KG1 (cell line): ENCODE results near the gene TMEM60.
A peak's percentile ranks its signal among the peaks of the same experiment; 100 is the strongest.

Source experiments
- DNase-seq: peaks from one replicate; lab custom pipeline; 2025; lab: John Stamatoyannopoulos, UW

Gene TMEM60

GRCh38 chr7:77771901-77772300 is 26.3 kb downstream of the TMEM60 start:
- DNase-seq: no peak

DNA sequence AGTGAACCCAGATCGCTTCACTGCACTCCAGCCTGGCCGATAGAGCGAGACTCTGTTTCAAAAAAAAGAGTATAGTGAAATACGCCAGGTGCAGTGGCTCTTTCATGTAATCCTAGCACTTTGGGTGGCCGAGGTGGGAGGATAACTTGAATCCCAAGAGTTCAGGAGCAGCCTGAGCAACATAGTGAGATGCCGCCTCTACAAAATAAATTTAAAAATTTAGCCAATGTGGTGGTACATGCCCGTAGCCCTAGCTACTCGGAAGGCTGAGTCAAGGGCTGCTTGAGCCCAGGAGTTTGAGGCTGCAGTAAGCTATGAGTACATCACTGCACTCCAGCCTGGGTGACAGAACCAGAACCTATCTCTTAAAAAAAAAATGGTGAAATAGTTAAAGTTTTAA is 27.9 kb downstream of the TMEM60 start:
- no peak for DNase-seq

GRCh38 chr7:77766801-77767605 is 31.2 kb downstream of the TMEM60 start:
- no peak for DNase-seq

DNA sequence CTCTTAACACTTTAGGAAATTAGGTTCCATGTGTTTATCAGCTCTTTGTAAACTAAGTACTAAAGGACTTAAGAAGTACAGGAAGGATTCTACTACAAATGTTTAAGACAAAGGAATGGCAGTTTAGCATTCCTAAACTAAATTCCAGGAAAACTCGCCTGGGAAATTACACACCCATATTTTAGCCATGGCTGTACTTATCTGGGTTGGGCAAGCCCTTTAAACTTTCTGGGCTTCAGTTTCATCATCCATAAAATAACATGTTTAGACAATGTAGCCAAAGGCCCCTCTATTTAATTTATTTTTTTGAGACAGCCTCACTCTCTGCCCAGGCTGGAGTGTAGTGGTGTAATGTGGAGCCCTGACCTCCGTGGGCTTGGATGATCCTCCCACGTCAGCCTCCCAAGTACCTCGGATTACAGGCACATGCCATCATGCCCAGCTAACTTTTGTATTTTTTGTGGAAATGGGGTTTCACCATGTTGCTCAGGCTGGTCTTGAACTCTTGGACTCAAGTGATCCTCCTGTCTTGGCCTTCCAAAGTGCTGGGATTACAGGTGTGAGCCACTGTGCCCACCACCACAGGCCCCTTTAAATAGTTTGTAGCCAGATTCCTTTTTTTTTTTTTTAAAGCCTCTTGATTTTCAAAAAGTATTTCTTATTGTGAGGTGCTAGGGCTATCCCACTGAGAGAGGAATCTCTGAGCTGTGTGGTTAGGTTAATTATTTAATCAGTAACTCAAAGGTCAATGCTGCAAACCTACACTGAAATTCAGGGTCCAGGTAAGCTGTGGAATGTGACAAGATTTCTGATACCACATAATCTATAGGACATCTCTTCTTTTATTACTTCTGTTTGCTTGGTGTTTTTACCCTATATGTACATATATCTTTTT is 32.1 kb downstream of the TMEM60 start:
- DNase-seq: no peak

DNA sequence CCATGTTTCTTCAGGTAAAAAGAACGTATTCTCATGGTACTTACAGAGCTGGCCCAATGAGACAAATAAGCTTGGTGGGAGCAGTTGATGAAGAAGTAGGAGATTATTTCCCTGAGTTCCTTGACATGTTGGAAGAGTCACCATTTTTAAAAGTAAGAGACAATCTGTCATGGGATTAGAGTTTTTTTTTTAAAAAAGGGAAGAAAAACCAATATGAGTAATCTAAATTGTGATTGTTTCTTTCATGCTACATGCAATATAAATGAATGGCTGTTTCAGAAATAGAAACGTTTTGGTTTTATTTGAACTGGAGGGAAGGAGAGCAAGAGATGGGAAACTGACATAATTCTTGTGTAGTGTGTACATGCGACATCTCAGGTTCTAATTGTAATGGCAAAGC is 32.8 kb downstream of the TMEM60 start:
- DNase-seq: no peak

- DNase-seq: no peak
Observed at GRCh38 chr7:77760809-77761453, 37.3 kb downstream of the TMEM60 start.

DNA sequence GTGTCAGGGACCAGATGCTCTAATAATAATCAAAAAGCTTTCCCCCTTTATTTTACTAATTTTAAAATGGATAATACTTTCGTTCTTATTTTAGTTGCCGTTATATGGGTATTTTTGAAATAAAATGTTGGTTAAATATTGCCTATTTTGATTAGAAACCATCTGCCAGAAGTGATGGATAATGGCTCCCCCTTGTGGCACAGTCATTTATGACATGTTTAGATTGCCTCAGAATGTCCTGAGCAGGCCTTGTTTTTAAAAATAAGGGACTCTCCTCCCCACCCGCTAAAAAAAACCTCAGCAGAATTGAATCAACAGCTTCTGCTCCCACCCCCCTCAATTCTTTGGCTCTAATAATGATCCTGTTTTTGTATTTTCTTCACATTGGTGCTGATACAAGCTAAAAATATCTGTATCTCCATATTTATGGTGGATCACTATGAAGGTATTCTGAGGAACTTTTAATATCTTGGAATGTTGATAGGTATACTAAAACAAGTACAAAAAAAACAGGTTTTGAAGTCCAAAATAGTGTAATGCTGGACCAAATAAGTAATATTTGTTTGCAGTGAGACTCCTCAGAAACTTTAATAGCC is 38.8 kb downstream of the TMEM60 start:
- peak; percentile 42 for DNase-seq

DNA sequence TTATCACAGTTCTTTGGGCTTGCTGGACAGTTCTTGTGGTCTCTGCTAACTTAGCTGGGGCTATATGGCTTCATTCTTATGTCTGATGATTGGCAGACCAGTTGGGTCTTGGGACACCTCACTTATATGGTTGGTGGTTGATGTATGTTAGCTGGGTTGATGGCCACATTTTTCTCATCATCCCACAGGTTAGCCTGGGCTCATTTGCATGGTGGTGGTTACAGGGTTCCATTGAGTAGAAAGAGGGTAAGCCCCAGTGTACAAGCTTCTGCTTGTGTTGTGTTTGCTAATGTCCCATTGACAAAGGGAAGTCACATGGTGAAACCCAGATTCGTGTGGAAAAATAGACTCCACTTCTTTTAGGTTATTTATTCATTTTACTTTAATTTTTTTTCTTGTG is 40.6 kb downstream of the TMEM60 start:
- DNase-seq: no peak

DNA sequence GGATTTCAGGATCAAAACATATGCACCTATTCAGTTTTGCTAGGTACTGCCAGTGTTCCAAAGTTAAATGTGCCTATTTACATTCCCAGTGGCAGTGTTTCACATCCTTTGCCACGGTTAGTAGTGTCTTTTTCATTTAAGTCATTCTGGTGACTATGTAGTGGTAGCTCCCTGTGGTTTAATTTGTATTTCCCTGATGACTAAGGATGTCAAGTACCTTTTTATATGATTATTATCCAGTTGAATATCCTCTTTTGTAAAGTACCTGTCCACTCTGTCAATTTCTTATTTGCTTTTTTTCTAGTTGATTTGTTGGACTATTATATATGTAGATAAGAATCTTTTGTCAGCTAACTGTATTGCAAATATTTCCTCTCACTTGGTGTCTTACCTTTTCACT is 45.1 kb downstream of the TMEM60 start:
- DNase-seq: no peak

DNA sequence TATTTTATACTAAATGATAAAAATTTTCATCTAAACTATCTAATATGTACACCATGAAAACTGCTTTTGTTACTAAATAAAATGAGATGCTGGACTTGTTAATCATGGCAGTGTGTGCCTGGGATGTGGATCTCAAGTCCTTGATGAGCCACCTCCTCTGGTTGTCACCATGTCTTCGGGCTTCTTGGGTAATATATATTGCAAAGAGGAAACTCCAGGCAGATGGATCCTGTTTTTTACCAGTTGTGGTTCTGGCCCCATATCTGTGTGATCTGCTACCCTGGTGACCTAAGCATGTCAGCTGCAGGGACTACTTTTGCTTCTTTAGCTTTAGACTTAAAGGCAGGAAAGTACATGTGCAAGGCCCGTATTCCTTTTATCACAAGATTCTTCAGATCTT is 46.2 kb downstream of the TMEM60 start:
- DNase-seq: peak; percentile 57

GRCh38 chr7:77747718-77748117 is 50.5 kb downstream of the TMEM60 start:
- DNase-seq: no peak

GRCh38 chr7:77747178-77747577 is 51.1 kb downstream of the TMEM60 start:
- DNase-seq: no peak

DNA sequence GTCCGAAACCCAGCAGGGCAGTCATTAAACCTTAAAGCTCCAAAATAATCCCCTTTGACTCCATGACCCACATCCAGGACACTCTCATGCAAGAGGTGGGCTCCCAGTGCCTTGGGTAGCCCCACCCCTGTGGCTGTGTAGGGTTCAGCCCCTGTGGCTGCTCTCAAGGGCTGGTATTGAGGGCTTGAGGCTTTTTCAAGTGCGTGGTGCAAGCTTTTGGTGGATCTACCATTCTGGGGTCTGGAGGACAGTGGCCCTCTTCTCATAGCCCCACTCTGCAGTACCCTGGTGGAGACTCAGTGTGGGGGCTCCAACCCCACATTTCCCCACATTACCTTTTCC is 51.4 kb downstream of the TMEM60 start:
- no peak for DNase-seq

GRCh38 chr7:77746164-77746823 is 51.9 kb downstream of the TMEM60 start:
- DNase-seq: no peak

DNA sequence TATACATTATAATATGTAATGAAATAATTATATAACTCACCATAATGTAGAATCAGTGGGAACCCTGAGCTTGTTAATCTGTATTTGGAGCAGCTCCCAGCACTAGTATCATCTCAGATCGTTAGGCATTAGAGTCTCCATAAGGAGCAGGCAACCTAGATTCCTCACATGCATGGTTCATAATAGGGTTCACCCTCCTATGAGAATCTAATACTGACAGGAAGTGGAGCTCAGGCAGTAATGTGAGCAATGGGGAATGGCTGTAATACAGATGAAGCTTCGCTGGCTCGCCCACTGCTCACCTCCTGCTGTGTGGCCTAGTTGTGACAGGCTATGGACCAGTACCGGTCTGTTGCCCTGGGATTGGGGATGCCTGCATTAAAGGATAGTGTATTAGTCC is 52.5 kb downstream of the TMEM60 start:
- DNase-seq: no peak
